ENCODE data around the gene HCFC1R1. TPM values are rescaled to one million over a fixed set of nuclear protein-coding genes. Genes with fewer than 3 reads are reported as not detected.
A peak's percentile ranks its signal among the peaks of the same experiment; 100 is the strongest.

Gene HCFC1R1
- total and polyA plus RNA-seq, 2 of the 8 experiments (the other 6 are each of a cell fraction or from before 2014, with no cell fraction given), result 72.7 to 138 TPM

GRCh38 chr16:3004781-3005284, 18.9 kb downstream of the HCFC1R1 start (continued):
- TF ChIP-seq CHD7 (IDR thresholded peaks at IDR 0.05; ENCODE audit: insufficient replicate concordance, low read length) (no peak), JUN (IDR thresholded peaks at IDR 0.05; ENCODE audit: low read depth, low read length) (no peak), POLR2A (IDR thresholded peaks at IDR 0.05; ENCODE audit: control extremely low read depth in 1 of 2, low read depth in 2 of 2, low read length in 2 of 2) (0 out of 3 replicates have a peak, but pooled peaks of 1 of the 2 experiments have one; percentile 32), MAFK (IDR thresholded peaks at IDR 0.05; ENCODE audit: low read depth, low read length) (no peak), BCL11A (IDR thresholded peaks at IDR 0.05; ENCODE audit: low read depth in 2 of 2, low read length in 2 of 2) (no peak), FOSL1 (IDR thresholded peaks at IDR 0.05; ENCODE audit: insufficient read depth, low read depth, low read length) (no peak), TBP (IDR thresholded peaks at IDR 0.05; ENCODE audit: low read depth, low read length) (peak; percentile 21; the same call in 1 of the 2 replicates), KDM1A (IDR thresholded peaks at IDR 0.05; ENCODE audit: borderline replicate concordance, low read length) (no peak), EGR1 (IDR thresholded peaks at IDR 0.05; ENCODE audit: borderline replicate concordance, low read depth, low read length) (no peak), CHD2 (IDR thresholded peaks at IDR 0.05; ENCODE audit: low read length) (no peak)
- TF ChIP-seq, protein P1, sequence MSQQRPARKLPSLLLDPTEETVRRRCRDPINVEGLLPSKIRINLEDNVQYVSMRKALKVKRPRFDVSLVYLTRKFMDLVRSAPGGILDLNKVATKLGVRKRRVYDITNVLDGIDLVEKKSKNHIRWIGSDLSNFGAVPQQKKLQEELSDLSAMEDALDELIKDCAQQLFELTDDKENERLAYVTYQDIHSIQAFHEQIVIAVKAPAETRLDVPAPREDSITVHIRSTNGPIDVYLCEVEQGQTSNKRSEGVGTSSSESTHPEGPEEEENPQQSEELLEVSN (IDR thresholded peaks at IDR 0.05), result peak; percentile 57; the same call in 1 of the 2 replicates

Data from H1 (cell line).